CD4-positive, alpha-beta memory T cell (primary cell): ENCODE data around the gene DDAH1. TPM values are rescaled to one million over a fixed set of nuclear protein-coding genes. Genes with fewer than 3 reads are reported as not detected.

Source experiments
- CTCF ChIA-PET: fragments of 350-600 bp; sonication (Branson Sonifier 250); formaldehyde crosslinking; loops from one replicate; lab custom pipeline; 2021; ENCODE audit warnings: inconsistent platforms; ENCODE audit not compliant: partially characterized antibody; lab: Charles Lee
- POLR2A ChIA-PET: fragments of 350-600 bp; sonication (Branson Sonifier 250); formaldehyde crosslinking; loops from one replicate; lab custom pipeline; 2021; ENCODE audit not compliant: partially characterized antibody; lab: Charles Lee
- DNase-seq, 5 donors: peaks; one replicate each; pipeline versions ENCODE4 v3.0.0 to v3.0.0-alpha.2; 2020 to 2022; ENCODE audit warnings: mixed read lengths in 1 of 5
- H3K27ac ChIP-seq: one replicate; pipeline ENCODE4 v1.7.0; 2013; ENCODE audit warnings: low read depth, low read length
- H3K27me3 ChIP-seq: 2 replicates; pipeline ENCODE4 v1.7.0; 2013; ENCODE audit warnings: mild to moderate bottlenecking, low read length, moderate library complexity; ENCODE audit not compliant: insufficient read depth
- H3K36me3 ChIP-seq: 2 replicates; pipeline ENCODE4 v1.7.0; 2013; ENCODE audit warnings: mild to moderate bottlenecking, low read length, moderate library complexity; ENCODE audit not compliant: insufficient read depth
- H3K4me1 ChIP-seq: 2 replicates; pipeline ENCODE4 v1.7.0; 2013; ENCODE audit warnings: mild to moderate bottlenecking, low read length, moderate library complexity; ENCODE audit not compliant: insufficient read depth
- H3K4me3 ChIP-seq, 2 donors: one replicate each; pipeline ENCODE4 v1.7.0; 2013; ENCODE audit warnings: low read length in 2 of 2, mild to moderate bottlenecking in 1 of 2
- H3K9me3 ChIP-seq, 2 donors: one replicate each; pipeline ENCODE4 v1.7.0; 2013; ENCODE audit warnings: low read length in 2 of 2, control low read depth in 1 of 2; ENCODE audit not compliant: control insufficient read depth in 1 of 2
- H3K27ac Mint-ChIP-seq, 7 donors: one replicate each; pipeline ENCODE4 v1.8.0; 2020 to 2021; ENCODE audit warnings: mixed read lengths in 7 of 7, mild to moderate bottlenecking in 6 of 7, inconsistent platforms in 3 of 7, moderate library complexity in 3 of 7
- H3K27me3 Mint-ChIP-seq, 2 donors: one replicate each; pipeline ENCODE4 v1.8.0; 2020 to 2021; ENCODE audit warnings: mixed read lengths in 2 of 2
- H3K36me3 Mint-ChIP-seq, 2 donors: one replicate each; pipeline ENCODE4 v1.8.0; 2020 to 2021; ENCODE audit warnings: mixed read lengths in 2 of 2, inconsistent platforms in 1 of 2, mild to moderate bottlenecking in 1 of 2
- H3K4me1 Mint-ChIP-seq, 4 donors: one replicate each; pipeline ENCODE4 v1.8.0; 2020 to 2021; ENCODE audit warnings: mixed read lengths in 4 of 4, mild to moderate bottlenecking in 1 of 4
- H3K4me3 Mint-ChIP-seq, 8 donors: one replicate each; pipeline ENCODE4 v1.8.0; 2020 to 2021; ENCODE audit warnings: mixed read lengths in 8 of 8, mild to moderate bottlenecking in 7 of 8, moderate library complexity in 6 of 8, inconsistent platforms in 3 of 8
- H3K9me3 Mint-ChIP-seq, 8 donors: one replicate each; pipeline ENCODE4 v1.8.0; 2020 to 2021; ENCODE audit warnings: mixed read lengths in 8 of 8, mild to moderate bottlenecking in 5 of 8, inconsistent platforms in 3 of 8, moderate library complexity in 1 of 8
- intact Hi-C: fragments of 100-400 bp; cut with micrococcal nuclease; formaldehyde crosslinking; loops from one replicate; pipeline ENCODE4 v1.15.1; 2023
- polyA plus RNA-seq, 2 donors: library from polyadenylated mRNA; unstranded; fragments of 300-500 nt; fragmentation: Illumina TruSeq; gene quantifications; one replicate each; pipeline ENCODE4 v1.2.3, GENCODE V29; 2021
- total RNA-seq, 2 experiments: library from RNA; stranded (reverse); gene quantifications; one replicate each; pipeline ENCODE4 v1.2.3, GENCODE V29; 2021

The DDAH1 gene
- total and polyA plus RNA-seq, 4 experiments from 2014 or later, result not detected

GRCh38 chr1:85495556-85495955, 30.6 kb upstream of the DDAH1 start:
- DNase-seq, result no peak
- Mint-ChIP-seq H3K27ac (no peak overlapping the region), H3K4me3 (no peak overlapping the region), H3K36me3 (no peaks in the 10 kb centered on the region), H3K9me3 (peaks cover 0 to 6% (median 0%) of the 10 kb centered on the region in 8 donors), H3K4me1 (no peaks in the 10 kb centered on the region), H3K27me3 (peaks cover 0 to 1% of the 10 kb centered on the region in 2 donors)
- Histone ChIP-seq H3K4me1 (no peaks in the 10 kb centered on the region), H3K4me3 (no peak overlapping the region), H3K9me3 (no peaks in the 10 kb centered on the region), H3K36me3 (no peaks in the 10 kb centered on the region), H3K27me3 (no peaks in the 10 kb centered on the region), H3K27ac (no peak overlapping the region)
- CTCF ChIA-PET, result no interaction called here
- intact Hi-C loops, result no loop called here
- POLR2A ChIA-PET, result no interaction called here

GRCh38 chr1:85494904-85495266, 29.9 kb upstream of the DDAH1 start:
- Mint-ChIP-seq H3K36me3 (no peaks in the 10 kb centered on the region), H3K4me3 (no peak overlapping the region), H3K9me3 (no peaks in the 10 kb centered on the region), H3K27ac (no peak overlapping the region), H3K4me1 (no peaks in the 10 kb centered on the region), H3K27me3 (peaks cover 0 to 1% of the 10 kb centered on the region in 2 donors)
- POLR2A ChIA-PET, result no interaction called here
- H3K27me3 ChIP-seq, result no peaks in the 10 kb centered on the region
- H3K36me3 ChIP-seq, result no peaks in the 10 kb centered on the region
- H3K27ac ChIP-seq, result no peak overlapping the region
- DNase-seq, result no peak
- intact Hi-C loops, result no loop called here
- H3K4me1 ChIP-seq, result no peaks in the 10 kb centered on the region
- H3K4me3 ChIP-seq, result no peak overlapping the region
- CTCF ChIA-PET, result no interaction called here
- no peaks in the 10 kb centered on the region for H3K9me3 ChIP-seq

GRCh38 chr1:85494074-85494903, 29.3 kb upstream of the DDAH1 start:
- CTCF ChIA-PET, result no interaction called here
- no peaks in the 10 kb centered on the region for H3K9me3 ChIP-seq
- POLR2A ChIA-PET, result no interaction called here
- Mint-ChIP-seq H3K9me3 (peaks cover 0 to 2% (median 0%) of the 10 kb centered on the region in 8 donors), H3K36me3 (no peaks in the 10 kb centered on the region), H3K4me1 (no peaks in the 10 kb centered on the region), H3K4me3 (no peak overlapping the region), H3K27me3 (peaks cover 0 to 3% of the 10 kb centered on the region in 2 donors), H3K27ac (no peak overlapping the region)
- no peaks in the 10 kb centered on the region for H3K27me3 ChIP-seq
- no peaks in the 10 kb centered on the region for H3K36me3 ChIP-seq
- intact Hi-C loops, result no loop called here
- H3K4me3 ChIP-seq, result no peak overlapping the region
- no peak for DNase-seq
- no peaks in the 10 kb centered on the region for H3K4me1 ChIP-seq
- no peak overlapping the region for H3K27ac ChIP-seq

GRCh38 chr1:85490270-85490985, 25.5 kb upstream of the DDAH1 start:
- Mint-ChIP-seq H3K27me3 (peaks cover 2 to 8% of the 10 kb centered on the region in 2 donors), H3K4me3 (no peak overlapping the region)

GRCh38 chr1:85488126-85488525, 23.2 kb upstream of the DDAH1 start:
- no peaks in the 10 kb centered on the region for H3K27me3 ChIP-seq
- H3K4me3 ChIP-seq, result no peak overlapping the region
- Mint-ChIP-seq H3K27ac (no peak overlapping the region), H3K9me3 (peaks cover 0 to 4% (median 0%) of the 10 kb centered on the region in 8 donors), H3K4me1 (no peaks in the 10 kb centered on the region), H3K36me3 (no peaks in the 10 kb centered on the region), H3K27me3 (peaks cover 9 to 10% of the 10 kb centered on the region in 2 donors), H3K4me3 (no peak overlapping the region)
- H3K4me1 ChIP-seq, result no peaks in the 10 kb centered on the region
- ChIA-PET CTCF (no interaction called here), POLR2A (no interaction called here)
- intact Hi-C loops, result no loop called here
- DNase-seq, result no peak
- no peaks in the 10 kb centered on the region for H3K9me3 ChIP-seq
- no peaks in the 10 kb centered on the region for H3K36me3 ChIP-seq
- no peak overlapping the region for H3K27ac ChIP-seq

More at GRCh38 chr1:85490270-85490985, 25.5 kb upstream of the DDAH1 start:
- Histone ChIP-seq H3K4me1 (no peaks in the 10 kb centered on the region), H3K36me3 (no peaks in the 10 kb centered on the region), H3K9me3 (no peaks in the 10 kb centered on the region), H3K27me3 (no peaks in the 10 kb centered on the region), H3K27ac (no peak overlapping the region), H3K4me3 (no peak overlapping the region)
- DNase-seq, result no peak
- intact Hi-C loops, result no loop called here
- no peak overlapping the region for H3K27ac Mint-ChIP-seq
- peaks cover 0 to 4% (median 0%) of the 10 kb centered on the region in 8 donors for H3K9me3 Mint-ChIP-seq
- no peaks in the 10 kb centered on the region for H3K4me1 Mint-ChIP-seq
- ChIA-PET POLR2A (no interaction called here), CTCF (no interaction called here)
- H3K36me3 Mint-ChIP-seq, result no peaks in the 10 kb centered on the region

GRCh38 chr1:85485516-85485915, 20.6 kb upstream of the DDAH1 start:
- Histone ChIP-seq H3K27ac (no peak overlapping the region), H3K27me3 (no peaks in the 10 kb centered on the region), H3K9me3 (no peaks in the 10 kb centered on the region), H3K36me3 (no peaks in the 10 kb centered on the region), H3K4me3 (no peak overlapping the region), H3K4me1 (no peaks in the 10 kb centered on the region)
- H3K4me1 Mint-ChIP-seq, result no peaks in the 10 kb centered on the region
- POLR2A ChIA-PET, result no interaction called here
- H3K9me3 Mint-ChIP-seq, result peaks cover 0 to 4% (median 0%) of the 10 kb centered on the region in 8 donors
- CTCF ChIA-PET, result no interaction called here
- intact Hi-C loops, result no loop called here
- H3K27me3 Mint-ChIP-seq, result peaks cover 9 to 12% of the 10 kb centered on the region in 2 donors
- H3K4me3 Mint-ChIP-seq, result no peak overlapping the region
- no peak for DNase-seq
- no peak overlapping the region for H3K27ac Mint-ChIP-seq
- no peaks in the 10 kb centered on the region for H3K36me3 Mint-ChIP-seq

GRCh38 chr1:85484716-85485115, 19.8 kb upstream of the DDAH1 start:
- H3K4me1 ChIP-seq, result no peaks in the 10 kb centered on the region
- H3K4me3 Mint-ChIP-seq, result no peak overlapping the region
- no peak overlapping the region for H3K4me3 ChIP-seq
- intact Hi-C loops, result no loop called here
- H3K36me3 Mint-ChIP-seq, result no peaks in the 10 kb centered on the region
- no peak for DNase-seq
- no peak overlapping the region for H3K27ac ChIP-seq
- H3K4me1 Mint-ChIP-seq, result no peaks in the 10 kb centered on the region
- peaks cover 11 to 12% of the 10 kb centered on the region in 2 donors for H3K27me3 Mint-ChIP-seq
- no peaks in the 10 kb centered on the region for H3K27me3 ChIP-seq
- H3K9me3 Mint-ChIP-seq, result peaks cover 0 to 4% (median 0%) of the 10 kb centered on the region in 8 donors
- ChIA-PET POLR2A (no interaction called here), CTCF (no interaction called here)
- H3K9me3 ChIP-seq, result no peaks in the 10 kb centered on the region
- no peak overlapping the region for H3K27ac Mint-ChIP-seq
- H3K36me3 ChIP-seq, result no peaks in the 10 kb centered on the region
